Fibroblast of lung (primary cell): ENCODE measurements around the gene ARHGEF26.

Source experiments
- EZH2 ChIP-seq: IDR thresholded peaks from 2 replicates; pipeline ENCODE4 v1.5.1; 2012; ENCODE audit warnings: low read length, control low read depth, mild to moderate bottlenecking; ENCODE audit errors: missing control alignments
- TF ChIP-seq, protein P1 (sequence below), 2 donors: IDR thresholded peaks in 1 of 2; conservative IDR thresholded peaks in 1 of 2; 1 replicate in 1 of 2; 2 replicates in 1 of 2; pipeline ENCODE4 v1.5.1; 2011 to 2012; ENCODE audit warnings: low read length in 2 of 2, control low read depth in 1 of 2, inconsistent platforms in 1 of 2, low read depth in 1 of 2, mild to moderate bottlenecking in 1 of 2

GRCh38 chr3:154224366-154224765 is 103.2 kb downstream of the ARHGEF26 start:
- TF ChIP-seq, protein P1, sequence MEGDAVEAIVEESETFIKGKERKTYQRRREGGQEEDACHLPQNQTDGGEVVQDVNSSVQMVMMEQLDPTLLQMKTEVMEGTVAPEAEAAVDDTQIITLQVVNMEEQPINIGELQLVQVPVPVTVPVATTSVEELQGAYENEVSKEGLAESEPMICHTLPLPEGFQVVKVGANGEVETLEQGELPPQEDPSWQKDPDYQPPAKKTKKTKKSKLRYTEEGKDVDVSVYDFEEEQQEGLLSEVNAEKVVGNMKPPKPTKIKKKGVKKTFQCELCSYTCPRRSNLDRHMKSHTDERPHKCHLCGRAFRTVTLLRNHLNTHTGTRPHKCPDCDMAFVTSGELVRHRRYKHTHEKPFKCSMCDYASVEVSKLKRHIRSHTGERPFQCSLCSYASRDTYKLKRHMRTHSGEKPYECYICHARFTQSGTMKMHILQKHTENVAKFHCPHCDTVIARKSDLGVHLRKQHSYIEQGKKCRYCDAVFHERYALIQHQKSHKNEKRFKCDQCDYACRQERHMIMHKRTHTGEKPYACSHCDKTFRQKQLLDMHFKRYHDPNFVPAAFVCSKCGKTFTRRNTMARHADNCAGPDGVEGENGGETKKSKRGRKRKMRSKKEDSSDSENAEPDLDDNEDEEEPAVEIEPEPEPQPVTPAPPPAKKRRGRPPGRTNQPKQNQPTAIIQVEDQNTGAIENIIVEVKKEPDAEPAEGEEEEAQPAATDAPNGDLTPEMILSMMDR (conservative IDR thresholded peaks at IDR 0.05 in 1 of 2, IDR thresholded peaks at IDR 0.05 in 1 of 2; ENCODE audit: low read depth in 1 of 2, low read length in 2 of 2), result no peak
- no peak for TF ChIP-seq EZH2
